ENCODE results near the gene SAMD4A. TPM values are rescaled to one million over a fixed set of nuclear protein-coding genes. Genes with fewer than 3 reads are reported as not detected.

SAMD4A gene
- total RNA-seq, 6 experiments from 2014 or later, result 33.8 to 53.7 (median 41.0) TPM

DNA sequence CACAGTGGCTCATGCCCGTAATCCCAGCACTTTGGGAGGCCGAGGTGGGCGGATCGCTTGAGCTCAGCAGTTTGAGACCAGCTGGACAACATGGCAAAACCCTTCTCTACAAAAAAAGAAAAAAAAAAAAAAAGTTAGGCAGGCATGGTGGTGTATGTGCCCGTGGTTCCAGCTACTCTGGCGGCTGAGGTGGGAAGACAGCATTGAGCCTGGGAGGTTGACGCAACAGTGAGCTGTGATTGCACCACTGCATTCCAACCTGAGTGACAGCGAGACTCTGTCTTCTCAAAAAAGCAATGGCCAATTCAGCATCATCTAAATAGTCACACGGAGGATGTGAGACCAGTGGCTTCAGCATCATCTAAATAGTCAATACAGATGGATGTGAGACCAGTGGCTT lies 10.4 kb upstream of the SAMD4A start:
- Mint-ChIP-seq H3K36me3 (ENCODE audit: low read depth) (no peaks in the 10 kb centered on the region), H3K27ac (no peak overlapping the region), H3K27me3 (ENCODE audit: insufficient read depth) (peaks cover 9% of the 10 kb centered on the region), H3K9me3 (no peaks in the 10 kb centered on the region), H3K4me3 (no peak overlapping the region), H3K4me1 (ENCODE audit: low read depth) (no peaks in the 10 kb centered on the region)
- DNase-seq, result no peak
- TF ChIP-seq, protein P1, sequence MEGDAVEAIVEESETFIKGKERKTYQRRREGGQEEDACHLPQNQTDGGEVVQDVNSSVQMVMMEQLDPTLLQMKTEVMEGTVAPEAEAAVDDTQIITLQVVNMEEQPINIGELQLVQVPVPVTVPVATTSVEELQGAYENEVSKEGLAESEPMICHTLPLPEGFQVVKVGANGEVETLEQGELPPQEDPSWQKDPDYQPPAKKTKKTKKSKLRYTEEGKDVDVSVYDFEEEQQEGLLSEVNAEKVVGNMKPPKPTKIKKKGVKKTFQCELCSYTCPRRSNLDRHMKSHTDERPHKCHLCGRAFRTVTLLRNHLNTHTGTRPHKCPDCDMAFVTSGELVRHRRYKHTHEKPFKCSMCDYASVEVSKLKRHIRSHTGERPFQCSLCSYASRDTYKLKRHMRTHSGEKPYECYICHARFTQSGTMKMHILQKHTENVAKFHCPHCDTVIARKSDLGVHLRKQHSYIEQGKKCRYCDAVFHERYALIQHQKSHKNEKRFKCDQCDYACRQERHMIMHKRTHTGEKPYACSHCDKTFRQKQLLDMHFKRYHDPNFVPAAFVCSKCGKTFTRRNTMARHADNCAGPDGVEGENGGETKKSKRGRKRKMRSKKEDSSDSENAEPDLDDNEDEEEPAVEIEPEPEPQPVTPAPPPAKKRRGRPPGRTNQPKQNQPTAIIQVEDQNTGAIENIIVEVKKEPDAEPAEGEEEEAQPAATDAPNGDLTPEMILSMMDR (IDR thresholded peaks at IDR 0.05), result no peak

DNA sequence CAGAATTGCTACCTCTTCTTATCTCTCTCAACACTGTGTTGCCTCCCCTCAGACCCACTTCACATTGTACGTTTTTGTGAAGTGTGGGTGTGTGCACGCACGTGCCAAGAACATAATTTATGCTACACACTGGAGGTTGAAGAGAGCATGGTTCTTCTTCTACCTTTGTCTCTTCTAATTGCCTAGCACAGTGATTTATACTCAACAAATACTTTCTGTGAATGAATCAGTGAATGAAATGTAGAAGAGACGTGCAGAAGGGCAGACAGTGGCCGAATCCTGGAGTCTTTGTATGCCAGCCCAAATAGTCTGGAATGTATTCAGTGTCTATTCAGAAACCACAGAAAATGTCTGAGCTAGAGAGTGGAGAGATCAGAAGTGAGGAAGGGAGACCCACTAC lies 4.6 kb upstream of the SAMD4A start:
- peak; percentile 58 for DNase-seq
- H3K27ac Mint-ChIP-seq, result peak overlapping the region; percentile 79
- TF ChIP-seq, protein P1 (IDR thresholded peaks at IDR 0.05), result no peak

DNA sequence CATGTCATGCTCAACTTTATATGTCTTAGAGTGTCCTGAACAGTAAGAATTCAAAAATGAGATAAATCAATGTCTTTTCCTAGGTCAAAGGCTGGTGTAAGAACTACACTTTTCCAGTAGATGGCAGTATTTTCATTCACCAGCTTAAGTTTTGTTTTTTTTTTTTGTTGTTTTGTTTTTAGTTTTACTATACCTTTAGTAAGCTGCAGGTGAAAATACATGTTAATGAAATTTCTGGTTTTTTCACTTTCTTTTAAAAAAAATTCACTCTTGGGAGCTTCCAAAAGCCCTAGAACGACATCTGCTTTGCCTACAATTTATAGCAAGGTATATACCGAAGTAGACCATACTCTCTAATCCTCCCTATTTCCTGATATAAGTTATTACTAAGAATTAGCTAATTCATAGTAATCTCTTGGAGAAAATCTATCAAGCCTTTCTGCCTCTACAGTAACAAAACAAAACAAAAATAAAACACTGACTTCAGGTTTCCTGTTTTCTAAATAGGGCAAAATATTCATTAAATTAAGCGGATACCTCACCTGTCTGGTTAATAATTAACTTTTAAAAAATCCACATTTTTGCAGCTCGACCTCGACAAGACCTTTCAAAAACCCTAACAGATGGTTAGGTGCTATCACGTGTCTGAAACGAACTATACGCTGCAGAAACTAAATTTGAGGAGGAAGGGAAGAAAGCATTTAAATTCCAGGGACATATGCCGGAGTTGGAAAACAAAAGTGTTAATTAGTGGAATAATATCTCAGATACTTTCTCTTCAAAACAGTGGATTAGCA lies 2.7 kb upstream of the SAMD4A start:
- TF ChIP-seq, protein P1 (IDR thresholded peaks at IDR 0.05), result peak; percentile 98
- no peak for DNase-seq
- H3K4me1 Mint-ChIP-seq (ENCODE audit: low read depth), result peaks cover 32% of the 10 kb centered on the region
- H3K27me3 Mint-ChIP-seq (ENCODE audit: insufficient read depth), result peaks cover 4% of the 10 kb centered on the region; the same call in 1 of the 2 replicates
- H3K4me3 Mint-ChIP-seq, result peak overlapping the region; percentile 90
- no peaks in the 10 kb centered on the region for H3K9me3 Mint-ChIP-seq
- H3K27ac Mint-ChIP-seq, result peak overlapping the region; percentile 90
- peaks cover 15% of the 10 kb centered on the region for H3K36me3 Mint-ChIP-seq (ENCODE audit: low read depth)

More for the DNA sequence above, 4.6 kb upstream of the SAMD4A start:
- Mint-ChIP-seq H3K36me3 (ENCODE audit: low read depth) (peaks cover 1% of the 10 kb centered on the region; the same call in 1 of the 2 replicates), H3K27me3 (ENCODE audit: insufficient read depth) (peaks cover 1% of the 10 kb centered on the region; the same call in 1 of the 2 replicates), H3K4me1 (ENCODE audit: low read depth) (peaks cover 25% of the 10 kb centered on the region), H3K4me3 (peak overlapping the region; percentile 64), H3K9me3 (no peaks in the 10 kb centered on the region)

DNA sequence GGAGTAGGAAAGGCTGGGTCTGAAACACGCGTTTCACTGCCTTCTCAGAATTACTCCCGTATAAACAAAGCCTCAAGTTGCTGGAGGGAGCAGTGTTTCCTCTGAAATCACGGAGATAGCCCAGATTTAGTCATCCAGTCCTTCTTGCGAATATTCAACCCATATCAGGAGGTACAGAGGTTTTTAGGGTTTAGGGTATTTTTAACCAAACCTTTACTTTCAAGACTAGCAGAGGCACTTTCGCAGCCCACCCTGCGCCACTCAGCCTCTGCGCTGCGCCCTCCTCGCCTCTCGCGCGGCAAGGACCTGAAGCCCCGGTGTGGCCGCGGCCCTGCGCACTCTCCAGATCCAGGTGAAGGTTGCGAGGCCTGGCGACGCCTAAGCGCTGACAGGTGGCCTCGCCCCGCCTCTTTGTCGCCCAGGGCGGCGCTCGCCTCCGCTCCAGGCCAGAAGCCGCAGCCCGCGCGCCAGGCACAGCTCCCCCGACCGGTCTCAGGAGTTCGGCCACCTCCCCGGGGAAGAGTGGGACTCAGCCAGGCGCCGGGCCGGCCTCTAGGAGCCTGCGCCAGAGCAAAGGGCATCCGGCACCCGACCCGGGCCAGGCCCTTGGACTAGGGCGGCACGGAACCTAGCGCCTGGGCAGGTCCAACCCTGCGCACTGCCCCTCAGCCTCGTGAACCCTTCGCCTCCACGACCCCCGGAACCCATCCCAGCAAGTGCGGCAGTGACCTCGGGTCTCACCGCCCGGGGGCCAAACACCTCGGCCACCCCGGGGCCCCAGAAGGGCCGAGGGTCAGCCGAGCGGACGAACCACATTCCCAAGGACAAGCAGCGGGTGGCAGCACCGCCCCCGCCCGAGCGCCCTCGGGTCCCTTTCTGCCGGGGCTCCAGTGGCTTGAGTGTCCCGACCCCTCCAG lies 1.8 kb upstream of the SAMD4A start:
- peaks cover 4% of the 10 kb centered on the region; the same call in 1 of the 2 replicates for H3K27me3 Mint-ChIP-seq (ENCODE audit: insufficient read depth)
- peak overlapping the region; percentile 90 for H3K4me3 Mint-ChIP-seq
- DNase-seq, result peak; percentile 74
- no peaks in the 10 kb centered on the region for H3K9me3 Mint-ChIP-seq
- TF ChIP-seq, protein P1 (IDR thresholded peaks at IDR 0.05), result peak; percentile 58
- peaks cover 40% of the 10 kb centered on the region for H3K4me1 Mint-ChIP-seq (ENCODE audit: low read depth)
- H3K27ac Mint-ChIP-seq, result peak overlapping the region; percentile 90
- H3K36me3 Mint-ChIP-seq (ENCODE audit: low read depth), result peaks cover 15% of the 10 kb centered on the region

DNA sequence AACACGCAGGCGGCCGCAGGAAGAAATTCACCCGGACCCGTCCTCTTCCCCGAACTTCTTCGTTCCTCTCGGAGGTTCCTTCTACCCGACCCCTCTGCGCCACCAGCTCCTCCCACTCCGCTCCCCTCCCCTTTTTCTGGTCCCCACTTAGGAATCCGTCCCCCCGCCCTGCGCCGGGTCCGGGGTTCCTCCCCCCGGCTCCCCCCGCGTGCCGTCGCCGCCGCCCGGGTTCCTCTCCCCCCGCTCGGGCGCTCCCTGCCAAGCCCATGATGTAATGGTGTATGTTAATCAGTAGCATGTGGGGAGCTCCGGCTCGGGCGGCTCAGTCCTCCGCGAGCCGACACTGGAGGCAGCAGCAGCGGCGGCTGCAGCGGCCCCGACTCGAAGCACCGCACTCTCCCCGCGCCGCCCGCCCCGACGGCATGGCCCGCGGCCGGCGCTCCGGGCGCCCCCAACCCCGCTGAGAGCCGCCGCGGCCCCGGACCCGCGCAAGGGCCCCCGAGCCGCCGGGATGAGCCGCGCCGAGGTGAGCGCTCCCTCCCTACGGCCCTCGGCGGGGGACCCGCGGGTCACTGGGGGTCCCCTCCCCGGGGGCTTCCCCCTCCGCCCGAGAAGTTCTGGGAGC lies 1.0 kb upstream of the SAMD4A start:
- Mint-ChIP-seq H3K36me3 (ENCODE audit: low read depth) (peaks cover 15% of the 10 kb centered on the region), H3K4me1 (ENCODE audit: low read depth) (peaks cover 47% of the 10 kb centered on the region), H3K27ac (peak overlapping the region; percentile 90), H3K9me3 (no peaks in the 10 kb centered on the region), H3K4me3 (peak overlapping the region; percentile 90), H3K27me3 (ENCODE audit: insufficient read depth) (peaks cover 4% of the 10 kb centered on the region; the same call in 1 of the 2 replicates)
- peak; percentile 89 for DNase-seq
- TF ChIP-seq, protein P1 (IDR thresholded peaks at IDR 0.05), result no peak
